Ovary (tissue), 3 donors: Measurements from ENCODE around the gene RAI14.

Experiments
- EP300 ChIP-seq: sonication (generic); formaldehyde crosslinking; IDR thresholded peaks from one replicate; pipeline ENCODE4 v1.6.1; 2017; ENCODE audit warnings: antibody characterized with exemption
- POLR2A ChIP-seq: fragments of 450-650 bp; IDR thresholded peaks from one replicate; pipeline ENCODE4 v1.6.1; 2017; ENCODE audit warnings: antibody characterized with exemption, mild to moderate bottlenecking, moderate library complexity
- TF ChIP-seq, protein P1 (sequence below), 3 donors: fragments of 450-650 bp in 2 of 3; fragments of 200-600 bp in 1 of 3; IDR thresholded peaks; one replicate each; pipeline versions ENCODE4 v1.5.1 to v1.8.0; 2016 to 2022; ENCODE audit warnings: antibody characterized with exemption in 3 of 3, mild to moderate bottlenecking in 1 of 3
- donor health status: DM: no; HTN: no; CAD: no.

DNA sequence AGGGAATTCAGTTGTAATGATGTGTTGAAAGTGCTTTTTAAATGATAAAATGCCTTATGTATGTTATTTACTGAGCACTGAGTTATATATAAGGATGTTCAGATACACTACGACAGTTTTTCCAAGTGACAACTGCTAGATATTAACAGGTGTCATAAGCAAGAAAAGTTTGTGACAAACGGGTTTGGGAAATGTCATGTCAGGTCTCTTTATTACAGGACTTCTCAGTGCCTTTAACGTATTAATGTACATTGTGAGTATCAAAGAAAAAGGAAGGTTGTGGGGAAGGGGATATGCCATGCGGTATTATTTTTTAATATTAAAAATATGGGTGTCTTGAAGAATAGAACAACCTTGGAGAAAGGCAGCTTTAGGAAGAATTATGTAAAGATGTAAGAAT lies 56.4 kb downstream of the RAI14 start:
- TF ChIP-seq, protein P1, sequence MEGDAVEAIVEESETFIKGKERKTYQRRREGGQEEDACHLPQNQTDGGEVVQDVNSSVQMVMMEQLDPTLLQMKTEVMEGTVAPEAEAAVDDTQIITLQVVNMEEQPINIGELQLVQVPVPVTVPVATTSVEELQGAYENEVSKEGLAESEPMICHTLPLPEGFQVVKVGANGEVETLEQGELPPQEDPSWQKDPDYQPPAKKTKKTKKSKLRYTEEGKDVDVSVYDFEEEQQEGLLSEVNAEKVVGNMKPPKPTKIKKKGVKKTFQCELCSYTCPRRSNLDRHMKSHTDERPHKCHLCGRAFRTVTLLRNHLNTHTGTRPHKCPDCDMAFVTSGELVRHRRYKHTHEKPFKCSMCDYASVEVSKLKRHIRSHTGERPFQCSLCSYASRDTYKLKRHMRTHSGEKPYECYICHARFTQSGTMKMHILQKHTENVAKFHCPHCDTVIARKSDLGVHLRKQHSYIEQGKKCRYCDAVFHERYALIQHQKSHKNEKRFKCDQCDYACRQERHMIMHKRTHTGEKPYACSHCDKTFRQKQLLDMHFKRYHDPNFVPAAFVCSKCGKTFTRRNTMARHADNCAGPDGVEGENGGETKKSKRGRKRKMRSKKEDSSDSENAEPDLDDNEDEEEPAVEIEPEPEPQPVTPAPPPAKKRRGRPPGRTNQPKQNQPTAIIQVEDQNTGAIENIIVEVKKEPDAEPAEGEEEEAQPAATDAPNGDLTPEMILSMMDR (IDR thresholded peaks at IDR 0.05), result no peak
- no peak for TF ChIP-seq POLR2A
- TF ChIP-seq EP300, result no peak
